Fibroblast of the aortic adventitia (primary cell): ENCODE measurements around the gene FLYWCH1. TPM values are rescaled to one million over a fixed set of nuclear protein-coding genes. Genes with fewer than 3 reads are reported as not detected.
"Not testable (repeated sequence)": the region's sequence is repeated elsewhere in the genome, so short reads cannot be mapped to it uniquely, and the experiment has no call there.

ENCODE experiments used
- DNase-seq: peaks from one replicate; pipeline ENCODE4 v3.0.0-alpha.2; 2010; ENCODE audit warnings: low read depth
- H3K4me3 ChIP-seq: 2 replicates; pipeline ENCODE4 v1.5.1; 2011; ENCODE audit warnings: low read depth, mild to moderate bottlenecking, control low read depth, low read length, moderate library complexity
- CTCF ChIP-seq: IDR thresholded peaks from 2 replicates; pipeline ENCODE4 v1.5.1; 2011; ENCODE audit warnings: mild to moderate bottlenecking, low read length, control low read depth, inconsistent platforms; ENCODE audit not compliant: insufficient read depth
- total RNA-seq: library from RNA; depleted of rRNA; stranded (reverse); fragments of >200 nt; gene quantifications from 2 replicates; pipeline ENCODE4 v1.2.3, GENCODE V29; 2012; ENCODE audit warnings: low replicate concordance

The FLYWCH1 gene
- total RNA-seq, 1 donor = 37.4 TPM

DNA sequence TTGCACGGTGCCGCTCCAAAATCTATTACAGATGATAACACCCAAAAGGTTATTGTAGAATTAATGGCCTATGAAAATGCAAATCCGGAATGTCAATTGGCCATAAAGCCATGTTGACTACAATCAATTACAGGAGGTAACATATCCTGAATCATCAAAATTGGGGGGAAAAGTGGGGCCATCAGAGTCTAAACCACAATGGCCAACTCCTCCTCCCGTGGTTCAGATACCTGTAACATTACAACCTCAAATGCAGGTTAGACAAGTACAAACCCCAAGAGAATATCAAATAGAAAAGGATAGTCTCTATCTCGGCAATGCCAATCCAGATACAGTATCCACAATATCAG lies 14.9 kb downstream of the FLYWCH1 start:
- no peak for TF ChIP-seq CTCF
- no peak for DNase-seq
- no peak overlapping the region for H3K4me3 ChIP-seq

- H3K4me3 ChIP-seq = no peak overlapping the region
- peak; percentile 89 for TF ChIP-seq CTCF
- peak; percentile 90 for DNase-seq
Measured at GRCh38 chr16:2927010-2927646, 15.4 kb downstream of the FLYWCH1 start.

DNA sequence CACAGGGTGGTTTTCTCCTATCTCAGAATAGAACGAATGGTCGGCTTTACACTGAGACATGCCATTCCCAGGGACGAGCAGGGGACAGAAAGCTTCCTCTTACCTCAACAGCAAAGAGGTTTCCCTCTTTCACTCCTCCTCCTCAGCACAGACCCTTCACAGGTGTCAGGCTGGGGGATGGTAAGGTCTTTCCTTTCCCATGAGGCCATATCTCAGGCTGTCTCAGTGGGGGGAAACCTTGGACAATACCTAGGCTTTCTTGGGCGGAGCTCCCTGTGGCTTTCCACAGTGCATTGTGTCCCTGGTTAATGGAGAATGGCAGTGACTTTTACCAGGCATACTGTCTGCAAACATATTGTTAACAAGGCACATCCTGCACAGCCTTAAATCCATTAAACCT lies 16.4 kb downstream of the FLYWCH1 start:
- not testable (repeated sequence) for H3K4me3 ChIP-seq, DNase-seq

- TF ChIP-seq CTCF = no peak
- H3K4me3 ChIP-seq = no peak overlapping the region
- DNase-seq = no peak
Measured at GRCh38 chr16:2928796-2929195, 17.1 kb downstream of the FLYWCH1 start.

DNA sequence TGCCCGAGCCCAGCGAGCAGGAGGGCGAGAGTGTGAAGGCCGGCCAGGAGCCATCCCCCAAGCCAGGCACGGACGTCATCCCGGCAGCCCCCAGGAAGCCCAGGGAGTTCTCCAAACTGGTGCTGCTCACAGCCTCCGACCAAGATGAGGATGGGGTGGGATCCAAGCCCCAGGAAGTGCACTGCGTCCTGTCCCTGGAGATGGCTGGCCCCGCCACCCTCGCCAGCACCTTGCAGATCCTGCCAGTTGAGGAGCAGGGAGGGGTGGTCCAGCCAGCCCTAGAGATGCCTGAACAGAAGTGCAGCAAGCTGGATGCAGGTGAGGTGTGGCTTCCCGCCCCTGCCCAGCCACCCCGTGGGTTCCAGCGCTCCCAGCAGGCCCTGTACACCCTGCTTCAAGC lies 18.0 kb downstream of the FLYWCH1 start:
- no peak for TF ChIP-seq CTCF
- no peak for DNase-seq
- no peak overlapping the region for H3K4me3 ChIP-seq

GRCh38 chr16:2930236-2930635 lies 18.5 kb downstream of the FLYWCH1 start:
- DNase-seq = no peak
- no peak for TF ChIP-seq CTCF
- no peak overlapping the region for H3K4me3 ChIP-seq

DNA sequence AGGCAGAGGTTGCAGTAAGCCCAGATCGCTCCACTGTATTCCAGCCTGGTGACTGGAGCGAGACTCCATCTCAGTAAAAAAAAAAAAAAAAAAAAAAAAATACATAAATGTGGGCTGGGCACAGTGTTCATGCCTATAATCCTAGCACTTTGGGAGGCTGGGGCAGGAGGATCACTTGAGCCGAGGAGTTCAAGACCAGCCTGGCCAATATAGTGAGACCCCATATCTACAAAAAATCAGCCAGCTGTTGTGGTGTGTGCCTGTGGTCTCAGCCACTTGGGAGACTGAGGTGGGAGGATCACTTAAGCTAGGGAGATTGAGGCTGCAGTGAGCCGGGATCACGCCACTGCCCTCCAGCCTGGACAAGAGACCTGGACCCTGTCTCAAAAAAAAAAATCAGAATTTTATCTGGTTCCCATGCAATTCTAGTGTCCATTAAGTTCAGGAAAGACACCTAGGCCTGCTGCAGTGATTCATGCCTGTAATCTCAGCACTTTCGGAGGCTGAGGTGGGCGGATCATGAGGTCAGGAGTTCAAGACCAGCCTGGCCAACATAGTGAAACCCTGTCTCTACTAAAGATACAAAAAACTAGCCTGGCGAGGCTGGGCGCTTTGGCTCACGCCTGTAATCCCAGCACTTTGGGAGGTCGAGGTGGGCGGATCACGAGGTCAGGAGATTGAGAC lies 19.6 kb downstream of the FLYWCH1 start:
- not testable (repeated sequence) for H3K4me3 ChIP-seq, DNase-seq

DNA sequence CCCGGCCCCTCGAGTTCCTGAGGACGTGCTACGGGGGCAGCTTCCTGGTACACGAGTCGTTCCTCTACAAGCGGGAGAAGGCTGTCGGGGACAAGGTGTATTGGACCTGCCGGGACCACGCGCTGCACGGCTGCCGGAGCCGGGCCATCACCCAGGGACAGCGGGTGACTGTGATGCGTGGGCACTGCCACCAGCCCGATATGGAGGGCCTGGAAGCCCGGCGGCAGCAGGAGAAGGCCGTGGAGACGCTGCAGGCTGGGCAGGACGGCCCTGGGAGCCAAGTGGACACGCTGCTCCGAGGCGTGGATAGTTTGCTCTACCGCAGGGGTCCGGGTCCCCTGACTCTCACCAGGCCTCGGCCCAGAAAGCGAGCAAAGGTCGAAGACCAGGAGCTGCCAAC lies 21.4 kb downstream of the FLYWCH1 start:
- DNase-seq = no peak
- no peak overlapping the region for H3K4me3 ChIP-seq
- TF ChIP-seq CTCF = no peak
